DND-41 (cell line): ENCODE results near the gene SRPK2.

ENCODE experiments used
- EZH2 ChIP-seq: IDR thresholded peaks from 3 replicates; pipeline ENCODE4 v1.6.1; 2012; ENCODE audit warnings: borderline replicate concordance, low read depth, mild to moderate bottlenecking, moderate library complexity, low read length, inconsistent platforms; ENCODE audit not compliant: severe bottlenecking
- TF ChIP-seq, protein P1 (sequence below): IDR thresholded peaks from 2 replicates; pipeline ENCODE4 v1.5.1; 2012; ENCODE audit warnings: borderline replicate concordance, low read length, moderate library complexity, mild to moderate bottlenecking; ENCODE audit not compliant: poor library complexity, severe bottlenecking; ENCODE audit errors: extremely low read depth

DNA sequence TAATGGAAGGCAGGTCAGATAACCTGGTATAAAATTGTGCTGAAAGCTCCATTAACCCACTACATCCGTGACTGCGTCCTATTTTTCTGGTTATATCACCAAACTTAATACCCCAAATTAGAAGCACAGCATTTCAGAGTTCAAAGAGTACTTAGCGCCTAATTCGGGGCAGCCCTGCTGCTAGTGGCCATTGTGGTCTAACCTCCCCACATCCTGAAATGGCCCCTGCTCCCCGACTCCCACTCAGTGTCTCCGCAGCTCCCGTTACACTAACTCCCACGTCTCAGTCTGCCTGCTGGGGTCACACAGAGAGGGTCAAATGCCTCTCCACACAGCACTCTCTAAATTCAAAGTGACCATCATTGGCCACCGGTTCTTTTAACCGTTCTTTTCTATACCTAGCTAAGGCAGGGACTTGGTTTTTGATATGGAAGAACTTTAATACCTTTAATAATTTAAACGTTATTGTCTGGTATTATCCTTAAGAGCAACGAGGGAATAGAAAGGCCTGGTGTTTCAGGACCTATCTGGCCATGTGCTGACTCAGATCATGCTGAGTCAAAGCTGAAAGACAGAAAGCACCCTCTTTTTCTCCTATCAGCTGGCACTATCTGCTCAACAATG lies 257.6 kb downstream of the SRPK2 start:
- TF ChIP-seq, protein P1, sequence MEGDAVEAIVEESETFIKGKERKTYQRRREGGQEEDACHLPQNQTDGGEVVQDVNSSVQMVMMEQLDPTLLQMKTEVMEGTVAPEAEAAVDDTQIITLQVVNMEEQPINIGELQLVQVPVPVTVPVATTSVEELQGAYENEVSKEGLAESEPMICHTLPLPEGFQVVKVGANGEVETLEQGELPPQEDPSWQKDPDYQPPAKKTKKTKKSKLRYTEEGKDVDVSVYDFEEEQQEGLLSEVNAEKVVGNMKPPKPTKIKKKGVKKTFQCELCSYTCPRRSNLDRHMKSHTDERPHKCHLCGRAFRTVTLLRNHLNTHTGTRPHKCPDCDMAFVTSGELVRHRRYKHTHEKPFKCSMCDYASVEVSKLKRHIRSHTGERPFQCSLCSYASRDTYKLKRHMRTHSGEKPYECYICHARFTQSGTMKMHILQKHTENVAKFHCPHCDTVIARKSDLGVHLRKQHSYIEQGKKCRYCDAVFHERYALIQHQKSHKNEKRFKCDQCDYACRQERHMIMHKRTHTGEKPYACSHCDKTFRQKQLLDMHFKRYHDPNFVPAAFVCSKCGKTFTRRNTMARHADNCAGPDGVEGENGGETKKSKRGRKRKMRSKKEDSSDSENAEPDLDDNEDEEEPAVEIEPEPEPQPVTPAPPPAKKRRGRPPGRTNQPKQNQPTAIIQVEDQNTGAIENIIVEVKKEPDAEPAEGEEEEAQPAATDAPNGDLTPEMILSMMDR = no peak
- no peak for TF ChIP-seq EZH2
